Heart left ventricle (tissue), 13 donors: ENCODE data around the gene TNFAIP1.

Source experiments
- POLR2A ChIP-seq, 2 donors: fragments of 450-650 bp; IDR thresholded peaks; one replicate each; pipeline ENCODE4 v1.6.1; 2017; ENCODE audit warnings: antibody characterized with exemption in 2 of 2, mild to moderate bottlenecking in 2 of 2, moderate library complexity in 2 of 2
- TF ChIP-seq, protein P1 (sequence below), 12 donors: fragments of 200-600 bp; sonication (generic) in 4 of 12; IDR thresholded peaks; one replicate each; pipeline versions ENCODE4 v1.5.0 to v1.8.0; 2018 to 2022; ENCODE audit warnings: antibody characterized with exemption in 12 of 12, mild to moderate bottlenecking in 5 of 12
- donor health status: ischemic (EF 13 %, LVEDD 7.1; RV severe dilation, severe dysfunction).
- donor health status: DM: no; HTN: yes; CAD: no.
- donor health status: DM: no; HTN: no; CAD: no.
- donor health status: ischemic (EF 25% LVEDD 6.9; RV normal size, moderate dysfunction).
- donor health status: ischemic (EF 25% LVEDD 5.7; RV mildly dilated, moderate dysfunction).
- donor health status: ischemic (EF 35%, LVEDD 5.7; RV mildly dilated, moderate dysfunction).
- donor health status: nonischemic (EF 11% LVEDD 7.7; RV severe dilation, severe dysfunction).
- donor health status: DM: yes; HTN: yes; CAD: no.
- donor health status: PGD.
- donor health status: ischemic (EF 29% LVEDD 5.4; RV normal size, mild dysfunction).
- donor health status: nonischemic (EF 23%, LVEDD 6.1; RV moderate dilation, normal function).

DNA sequence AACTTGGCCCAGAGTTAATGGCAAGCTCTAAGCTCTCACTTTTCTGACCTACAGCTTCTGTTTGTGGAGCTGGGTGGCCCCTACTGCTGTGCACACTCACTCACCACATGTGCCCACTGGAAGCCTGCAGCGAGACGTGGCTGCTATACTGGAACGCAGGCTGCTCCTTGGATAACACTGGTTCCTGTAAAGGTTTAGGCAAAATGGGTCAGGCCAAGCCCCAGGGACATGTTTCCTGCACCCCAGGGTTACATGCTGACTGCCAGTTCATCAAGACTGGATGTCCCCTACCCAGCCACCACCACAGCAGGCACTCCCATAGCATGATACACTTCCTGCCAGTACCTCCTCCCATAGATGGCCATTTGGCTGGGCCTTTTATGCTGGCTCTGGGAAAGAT lies 13.4 kb downstream of the TNFAIP1 start:
- TF ChIP-seq, protein P1, sequence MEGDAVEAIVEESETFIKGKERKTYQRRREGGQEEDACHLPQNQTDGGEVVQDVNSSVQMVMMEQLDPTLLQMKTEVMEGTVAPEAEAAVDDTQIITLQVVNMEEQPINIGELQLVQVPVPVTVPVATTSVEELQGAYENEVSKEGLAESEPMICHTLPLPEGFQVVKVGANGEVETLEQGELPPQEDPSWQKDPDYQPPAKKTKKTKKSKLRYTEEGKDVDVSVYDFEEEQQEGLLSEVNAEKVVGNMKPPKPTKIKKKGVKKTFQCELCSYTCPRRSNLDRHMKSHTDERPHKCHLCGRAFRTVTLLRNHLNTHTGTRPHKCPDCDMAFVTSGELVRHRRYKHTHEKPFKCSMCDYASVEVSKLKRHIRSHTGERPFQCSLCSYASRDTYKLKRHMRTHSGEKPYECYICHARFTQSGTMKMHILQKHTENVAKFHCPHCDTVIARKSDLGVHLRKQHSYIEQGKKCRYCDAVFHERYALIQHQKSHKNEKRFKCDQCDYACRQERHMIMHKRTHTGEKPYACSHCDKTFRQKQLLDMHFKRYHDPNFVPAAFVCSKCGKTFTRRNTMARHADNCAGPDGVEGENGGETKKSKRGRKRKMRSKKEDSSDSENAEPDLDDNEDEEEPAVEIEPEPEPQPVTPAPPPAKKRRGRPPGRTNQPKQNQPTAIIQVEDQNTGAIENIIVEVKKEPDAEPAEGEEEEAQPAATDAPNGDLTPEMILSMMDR (IDR thresholded peaks at IDR 0.05): no peak
- no peak for TF ChIP-seq POLR2A (IDR thresholded peaks at IDR 0.05)
